Endothelial cell of umbilical vein (primary cell): ENCODE data around the gene TGM4. TPM values are rescaled to one million over a fixed set of nuclear protein-coding genes. Genes with fewer than 3 reads are reported as not detected.

Experiments
- BruUV-seq: library from RNA; stranded (reverse); fragments of 400-500 nt; replicated peaks from 2 replicates; lab custom pipeline; 2021; lab: Mats Ljungman, UMichigan
- CTCF ChIA-PET: fragments of 300-600, 350-600 bp; sonication (Branson Sonifier 250); formaldehyde crosslinking; loops from one replicate; lab custom pipeline; 2021; ENCODE audit warnings: antibody characterized with exemption, inconsistent platforms; lab: Charles Lee
- POLR2A ChIA-PET: fragments of 300-600, 350-600 bp; sonication (Branson Sonifier 250); formaldehyde crosslinking; loops from one replicate; lab custom pipeline; 2021; ENCODE audit warnings: antibody characterized with exemption, inconsistent platforms; lab: Charles Lee
- DNase-seq: peaks from one replicate; pipeline ENCODE4 v3.0.0-alpha.2; 2011; ENCODE audit warnings: low read depth, low spot score
- FAIRE-seq: peaks from 2 replicates; lab custom pipeline; 2011; peaks lifted over from hg19 to GRCh38; lab: Jason Lieb, UNC
- H2AFZ ChIP-seq: 2 replicates; pipeline ENCODE4 v1.6.0; 2012; ENCODE audit warnings: low read depth, low read length, control low read depth, inconsistent platforms
- H3K27ac ChIP-seq: 2 replicates; pipeline ENCODE4 v1.5.1; 2011; ENCODE audit warnings: low read depth, mild to moderate bottlenecking, control low read depth, low read length, moderate library complexity; ENCODE audit not compliant: insufficient read depth
- H3K27me3 ChIP-seq, 2 experiments: 2 replicates each; pipeline versions ENCODE4 v1.6.0 to v1.6.1; 2011; ENCODE audit warnings: low read length in 2 of 2, mixed read lengths in 1 of 2; ENCODE audit not compliant: control insufficient read depth in 2 of 2, insufficient read depth in 2 of 2
- H3K36me3 ChIP-seq, 2 experiments: 2 replicates in 1 of 2; 3 replicates in 1 of 2; pipeline ENCODE4 v1.5.1; 2011; ENCODE audit warnings: low read length in 2 of 2, mild to moderate bottlenecking in 1 of 2, moderate library complexity in 1 of 2; ENCODE audit not compliant: control insufficient read depth in 2 of 2, insufficient read depth in 2 of 2; ENCODE audit errors: extremely low read depth in 1 of 2
- H3K4me1 ChIP-seq: 3 replicates; pipeline ENCODE4 v1.5.1; 2011; ENCODE audit warnings: mild to moderate bottlenecking, low read length; ENCODE audit not compliant: control insufficient read depth, insufficient read depth; ENCODE audit errors: extremely low read depth
- H3K4me2 ChIP-seq: 2 replicates; pipeline ENCODE4 v1.6.1; 2011; ENCODE audit warnings: low read length, control low read depth, mixed read lengths; ENCODE audit not compliant: insufficient read depth
- H3K4me3 ChIP-seq, 3 experiments: fragments of 200-600 bp in 1 of 3; sonication (generic), shearing (Covaris generic) in 1 of 3; replicated peaks in 1 of 3; 2 replicates each; pipeline ENCODE4 v1.5.1; 2011 to 2016; ENCODE audit warnings: control low read depth in 3 of 3, low read length in 3 of 3, mild to moderate bottlenecking in 2 of 3, inconsistent platforms in 1 of 3, low read depth in 1 of 3, moderate library complexity in 1 of 3; ENCODE audit not compliant: insufficient read depth in 1 of 3
- H3K79me2 ChIP-seq: 2 replicates; pipeline ENCODE4 v1.6.0; 2012; ENCODE audit warnings: low read length, inconsistent platforms; ENCODE audit not compliant: control insufficient read depth, insufficient read depth
- H3K9ac ChIP-seq: replicated peaks from 2 replicates; pipeline ENCODE3; 2011; ENCODE audit warnings: low read length, control low read depth; ENCODE audit not compliant: insufficient read depth; ENCODE audit errors: extremely low read depth
- H3K9me1 ChIP-seq: replicated peaks from 3 replicates; pipeline ENCODE4 v1.6.0; 2011; ENCODE audit warnings: mild to moderate bottlenecking, low read length; ENCODE audit not compliant: control insufficient read depth, insufficient read depth; ENCODE audit errors: extremely low read depth
- H3K9me3 ChIP-seq: replicated peaks from 2 replicates; pipeline ENCODE4 v1.5.1; 2012; ENCODE audit warnings: low read length, inconsistent platforms; ENCODE audit not compliant: control insufficient read depth, insufficient read depth
- H4K20me1 ChIP-seq: replicated peaks from 2 replicates; pipeline ENCODE3; 2011; ENCODE audit warnings: mild to moderate bottlenecking, low read length; ENCODE audit not compliant: control insufficient read depth, insufficient read depth; ENCODE audit errors: extremely low read depth
- CTCF ChIP-seq, 2 donors: IDR thresholded peaks; 1 replicate in 1 of 2; 2 replicates in 1 of 2; pipeline ENCODE4 v1.5.1; 2011; ENCODE audit warnings: low read length in 2 of 2, mild to moderate bottlenecking in 2 of 2, moderate library complexity in 2 of 2, control low read depth in 1 of 2, inconsistent platforms in 1 of 2, low read depth in 1 of 2; ENCODE audit not compliant: insufficient read depth in 1 of 2; ENCODE audit errors: extremely low read depth in 1 of 2
- MAX ChIP-seq: IDR thresholded peaks from 2 replicates; pipeline ENCODE4 v1.6.1; 2011; ENCODE audit not compliant: insufficient read depth, insufficient read length
- MYC ChIP-seq: IDR thresholded peaks from one replicate; pipeline ENCODE4 v1.6.1; 2011; ENCODE audit warnings: mild to moderate bottlenecking, low read depth, low read length
- dilution Hi-C: fragments of 300-500 bp; cut with MboI; formaldehyde crosslinking; loops from one replicate; pipeline ENCODE4 v1.15.0; 2019; ENCODE audit warnings: low sequenced_read_pairs; ENCODE audit not compliant: extremely low pct_ligation_motif_present
- intact Hi-C: fragments of 100-400 bp; cut with micrococcal nuclease; formaldehyde crosslinking; loops from one replicate; pipeline ENCODE4 v1.10.0; 2022
- polyA plus RNA-seq, 4 experiments: library from polyadenylated mRNA; depleted of rRNA in 3 of 4; stranded (reverse) in 3 of 4; unstranded in 1 of 4; fragments of >200 nt; gene quantifications; 2 replicates each; pipeline versions ENCODE4 v1.2.1 to v1.2.3, GENCODE V29; 2011 to 2012; ENCODE audit warnings: missing spikeins in 1 of 4
- total RNA-seq: library from RNA; stranded (reverse); gene quantifications from 2 replicates; pipeline ENCODE4 v1.2.3, GENCODE V29; 2021

The TGM4 gene
- total and polyA plus RNA-seq, 2 donors (not counting 3 experiments of a cell fraction or from before 2014, with no cell fraction given) = 0.11 to 0.24 TPM

- intact Hi-C loops = loop anchor here (1.0 to 5.0 kb wide), 7 partner anchors 29 to 591 kb away; partner anchors contain the start of gene TMEM42
- ChIA-PET CTCF (interaction anchor here (0.5 to 4.9 kb wide), 29 partner anchors 9 to 591 kb away, joined by 3 to 58 read pairs (median 5); partner anchors contain the start of genes ZKSCAN7 and ZNF502), POLR2A (interaction anchor here (0.5 kb wide), 1 partner anchor 20 kb away, joined by 3 read pairs; no protein-coding TSS in a partner anchor)
- Histone ChIP-seq H3K79me2 (no peaks in the 10 kb centered on the region), H3K9me3 (no peaks in the 10 kb centered on the region), H3K4me1 (peaks cover 3% of the 10 kb centered on the region), H3K9ac (no peak overlapping the region), H3K36me3 (no peaks in the 10 kb centered on the region), H3K9me1 (no peaks in the 10 kb centered on the region), H3K4me3 (no peak overlapping the region), H3K27ac (no peak overlapping the region), H4K20me1 (no peaks in the 10 kb centered on the region), H3K27me3 (peaks cover 0 to 8% of the 10 kb centered on the region in 2 experiments), H3K4me2 (no peak overlapping the region), H2AFZ (no peak overlapping the region)
- dilution Hi-C loops = no loop called here
- peak; percentile 83 for FAIRE-seq
- no TSS peak for BruUV-seq
- peak; percentile 70 for DNase-seq
- TF ChIP-seq CTCF (IDR thresholded peaks at IDR 0.05; ENCODE audit: extremely low read depth in 1 of 2, insufficient read depth in 1 of 2, low read depth in 1 of 2, low read length in 2 of 2) = peak; percentile 91 to 93
- no peak for TF ChIP-seq MYC
These were observed 39.6 kb downstream of the TGM4 start for GRCh38 chr3:44913868-44914468.

- Histone ChIP-seq H3K9me1 (no peaks in the 10 kb centered on the region), H3K4me2 (no peak overlapping the region), H3K27ac (no peak overlapping the region), H3K9ac (no peak overlapping the region), H3K36me3 (no peaks in the 10 kb centered on the region), H3K4me1 (peaks cover 3% of the 10 kb centered on the region), H2AFZ (no peak overlapping the region), H3K9me3 (no peaks in the 10 kb centered on the region), H3K27me3 (peaks cover 0 to under 1% of the 10 kb centered on the region in 2 experiments), H4K20me1 (no peaks in the 10 kb centered on the region), H3K4me3 (no peak overlapping the region), H3K79me2 (no peaks in the 10 kb centered on the region)
- peak; percentile 19 for DNase-seq
- ChIA-PET CTCF (interaction anchor here (0.6 to 4.9 kb wide), 26 partner anchors 8 to 592 kb away, joined by 3 to 58 read pairs (median 4); partner anchors contain the start of genes KIAA1143, KIF15 and ZNF502), POLR2A (no interaction called here)
- FAIRE-seq = no peak
- no TSS peak for BruUV-seq
- intact Hi-C loops (loop anchor here (1.0 to 5.0 kb wide), 7 partner anchors 30 to 592 kb away; partner anchors contain the start of gene TMEM42), dilution Hi-C loops (no loop called here)
- TF ChIP-seq MAX (no peak), CTCF (IDR thresholded peaks at IDR 0.05; ENCODE audit: extremely low read depth in 1 of 2, insufficient read depth in 1 of 2, low read depth in 1 of 2, low read length in 2 of 2) (peak; percentile 26 to 46)
These were observed 40.5 kb downstream of the TGM4 start for GRCh38 chr3:44914936-44915335.
